GM12873 (cell line): Measurements from ENCODE around the gene TMEM250.

Experiments used
- CTCF ChIP-seq: IDR thresholded peaks from 2 replicates; pipeline ENCODE4 v1.5.1; 2012; ENCODE audit warnings: low read depth, mild to moderate bottlenecking, moderate library complexity, low read length, control low read depth; ENCODE audit not compliant: insufficient read depth; ENCODE audit errors: missing control alignments

TMEM250 gene

GRCh38 chr9:136140966-136141365, 22.3 kb upstream of the TMEM250 start:
- TF ChIP-seq CTCF: no peak

- TF ChIP-seq CTCF: no peak
Observed at GRCh38 chr9:136140046-136140445, 21.4 kb upstream of the TMEM250 start.

- TF ChIP-seq CTCF: peak; percentile 71
Observed at GRCh38 chr9:136138566-136138965, 19.9 kb upstream of the TMEM250 start.

GRCh38 chr9:136137321-136138265, 18.9 kb upstream of the TMEM250 start:
- no peak for TF ChIP-seq CTCF

- TF ChIP-seq CTCF: no peak
Observed at GRCh38 chr9:136136127-136136925, 17.7 kb upstream of the TMEM250 start.

- TF ChIP-seq CTCF: no peak
Observed at GRCh38 chr9:136135326-136136126, 16.9 kb upstream of the TMEM250 start.
